Left lung (tissue), 10 donors: ENCODE data around the gene CCDC154. TPM values are rescaled to one million over a fixed set of nuclear protein-coding genes. Genes with fewer than 3 reads are reported as not detected.
A peak's percentile ranks its signal among the peaks of the same experiment; 100 is the strongest.

Experiments used
- ATAC-seq: fragments of 200-7000 bp; cut with Tn5 transposase; one replicate; pipeline ENCODE4 v1.9.1; 2020; ENCODE audit warnings: moderate library complexity
- DNase-seq, 4 donors: peaks; one replicate each; pipeline ENCODE4 v3.0.0-alpha.2; 2013 to 2020
- H3K27ac ChIP-seq, 2 donors: fragments of 200-600 bp; sonication (generic) in 1 of 2; one replicate each; pipeline versions ENCODE4 v1.5.0 to v1.8.0; 2020 to 2021
- H3K27me3 ChIP-seq, 2 donors: fragments of 200-600 bp; sonication (generic) in 1 of 2; one replicate each; pipeline versions ENCODE4 v1.5.0 to v1.8.0; 2020 to 2021
- H3K36me3 ChIP-seq, 2 donors: fragments of 200-600 bp; sonication (generic) in 1 of 2; one replicate each; pipeline versions ENCODE4 v1.5.0 to v1.8.0; 2020 to 2021
- H3K4me1 ChIP-seq, 2 donors: fragments of 200-600 bp; one replicate each; pipeline ENCODE4 v1.8.0; 2021
- H3K4me3 ChIP-seq, 2 donors: fragments of 200-600 bp; sonication (generic) in 1 of 2; one replicate each; pipeline versions ENCODE4 v1.5.0 to v1.8.0; 2020 to 2021; ENCODE audit warnings: mild to moderate bottlenecking in 1 of 2
- H3K9me3 ChIP-seq, 2 donors: fragments of 200-600 bp; sonication (generic) in 1 of 2; one replicate each; pipeline versions ENCODE4 v1.5.0 to v1.8.0; 2020 to 2021
- intact Hi-C, 2 donors: fragments of 100-400 bp; cut with DNase I; formaldehyde crosslinking; loops; one replicate each; pipeline versions ENCODE4 v1.11.2 to v1.14.2; 2022
- polyA plus RNA-seq, 6 donors: library from polyadenylated mRNA; unstranded; fragments of 120-200 nt; gene quantifications; one replicate each; pipeline ENCODE4 v1.2.1, GENCODE V29; 2013; ENCODE audit not compliant: insufficient read length in 6 of 6
- total RNA-seq, 2 donors: library from RNA; stranded (reverse); fragmentation: NEBNext Ultra II Directional; extraction: Animal tissue kit (Norgen Biotek cat#: 25700); gene quantifications; one replicate each; pipeline ENCODE4 v1.2.1, GENCODE V29; 2021
- TF ChIP-seq, protein P1 (sequence below), 2 donors: fragments of 200-600 bp; sonication (generic) in 1 of 2; IDR thresholded peaks; one replicate each; pipeline versions ENCODE4 v1.5.0 to v1.8.0; 2021; ENCODE audit warnings: antibody characterized with exemption in 2 of 2
- donor health status: DM: no; HTN: yes; CAD: no.
- donor health status: DM: no; HTN: no; CAD: no.

Gene CCDC154
- total and polyA plus RNA-seq, 8 donors: 1.5 to 11.8 (median 7.1) TPM

DNA sequence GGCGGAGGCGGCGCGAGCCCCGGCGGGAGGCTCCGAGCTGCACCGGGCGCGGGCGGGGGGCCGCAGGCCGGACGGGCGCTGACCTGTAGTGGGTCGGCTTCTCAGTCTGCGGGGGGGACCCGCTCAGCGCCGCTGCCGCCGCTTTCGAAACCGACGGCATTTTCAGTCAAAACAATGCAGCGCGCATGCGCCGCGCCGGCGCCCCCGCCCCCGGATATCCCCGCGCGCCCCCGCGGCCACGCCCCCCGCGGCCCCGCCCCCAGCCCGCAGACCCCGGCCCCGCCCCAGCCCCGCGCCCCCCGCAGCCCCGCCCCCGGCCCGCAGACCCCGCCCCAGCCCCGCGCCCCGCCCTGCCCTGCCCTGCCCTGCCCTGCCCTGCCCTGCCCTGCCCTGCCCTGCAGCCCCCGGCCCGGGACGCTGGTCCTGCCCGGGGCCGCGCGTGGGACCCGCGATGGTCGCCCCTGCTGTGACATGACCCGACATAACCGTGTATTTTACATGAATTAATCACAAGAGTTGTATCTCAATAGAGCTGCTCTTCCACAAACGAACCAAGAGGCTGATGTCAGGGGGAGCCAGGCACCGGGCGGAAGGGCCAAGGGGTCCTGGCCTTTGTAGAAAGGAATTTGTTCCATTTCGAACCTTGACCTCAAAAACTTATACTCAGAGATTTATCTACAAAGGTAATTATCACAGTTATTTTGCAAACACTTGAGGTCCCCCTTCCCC, 29.7 kb downstream of the CCDC154 start, which contains the start of gene UNKL:
Gene UNKL, minus strand, starts transcription at position 173 of the 729 bp plus-strand sequence. Its CDS starts 13 bp downstream, at position 160.
- peak; percentile 72 for ATAC-seq
- DNase-seq: peak; percentile 61 to 94 (median 82)
- intact Hi-C loops: no loop called here

DNA sequence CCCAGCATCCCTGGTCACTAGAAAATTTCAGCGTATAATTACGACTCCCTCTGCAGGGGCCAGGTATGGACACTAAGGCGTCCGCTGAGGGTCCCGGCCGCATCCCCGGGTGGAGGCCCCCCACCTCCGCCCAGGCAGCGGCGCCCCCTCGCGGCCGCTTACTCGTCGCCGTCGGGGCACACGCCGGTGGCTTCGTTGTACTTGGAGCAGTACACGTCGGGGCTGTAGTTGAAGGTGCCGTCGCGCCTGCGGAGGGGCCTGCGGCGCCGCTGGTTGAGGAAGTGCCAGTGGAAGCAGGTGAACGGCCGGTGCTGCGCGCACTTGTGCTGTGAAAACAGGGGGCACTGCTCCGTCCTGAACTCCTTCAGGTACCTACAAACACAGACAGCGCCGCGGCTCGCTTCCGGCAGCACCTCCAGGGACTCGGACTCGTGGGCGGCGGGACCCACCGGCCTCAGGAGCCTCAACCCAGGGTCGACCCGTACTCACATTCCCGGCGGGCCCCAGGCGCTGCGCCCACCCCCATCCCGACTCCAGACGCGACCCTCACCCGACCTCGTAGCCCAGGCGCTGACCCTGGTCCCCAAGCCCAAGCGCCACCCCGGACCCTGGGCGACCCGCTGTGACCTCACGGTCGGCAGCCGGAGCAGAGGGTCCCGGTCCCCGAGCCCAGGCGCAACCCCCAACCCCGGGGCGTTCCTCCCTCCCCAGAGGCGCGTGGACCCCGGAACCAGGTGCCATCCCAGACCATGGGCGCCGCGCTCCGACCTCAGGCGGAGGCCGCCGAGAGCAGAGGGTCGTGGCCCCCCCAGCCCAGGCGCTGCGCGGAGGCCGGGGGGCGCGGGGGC, 30.4 kb downstream of the CCDC154 start:
- DNase-seq (peak in 3 of 4 donors; percentile 47 to 92 (median 59)), ATAC-seq (peak; percentile 72)
- peak overlapping the region; percentile 69 to 82 for H3K4me3 ChIP-seq
- TF ChIP-seq, protein P1, sequence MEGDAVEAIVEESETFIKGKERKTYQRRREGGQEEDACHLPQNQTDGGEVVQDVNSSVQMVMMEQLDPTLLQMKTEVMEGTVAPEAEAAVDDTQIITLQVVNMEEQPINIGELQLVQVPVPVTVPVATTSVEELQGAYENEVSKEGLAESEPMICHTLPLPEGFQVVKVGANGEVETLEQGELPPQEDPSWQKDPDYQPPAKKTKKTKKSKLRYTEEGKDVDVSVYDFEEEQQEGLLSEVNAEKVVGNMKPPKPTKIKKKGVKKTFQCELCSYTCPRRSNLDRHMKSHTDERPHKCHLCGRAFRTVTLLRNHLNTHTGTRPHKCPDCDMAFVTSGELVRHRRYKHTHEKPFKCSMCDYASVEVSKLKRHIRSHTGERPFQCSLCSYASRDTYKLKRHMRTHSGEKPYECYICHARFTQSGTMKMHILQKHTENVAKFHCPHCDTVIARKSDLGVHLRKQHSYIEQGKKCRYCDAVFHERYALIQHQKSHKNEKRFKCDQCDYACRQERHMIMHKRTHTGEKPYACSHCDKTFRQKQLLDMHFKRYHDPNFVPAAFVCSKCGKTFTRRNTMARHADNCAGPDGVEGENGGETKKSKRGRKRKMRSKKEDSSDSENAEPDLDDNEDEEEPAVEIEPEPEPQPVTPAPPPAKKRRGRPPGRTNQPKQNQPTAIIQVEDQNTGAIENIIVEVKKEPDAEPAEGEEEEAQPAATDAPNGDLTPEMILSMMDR (IDR thresholded peaks at IDR 0.05): peak; percentile 58 to 63
- H3K9me3 ChIP-seq: no peaks in the 10 kb centered on the region
- H3K27ac ChIP-seq: peak overlapping the region; percentile 80 to 89
- peaks cover 5 to 31% of the 10 kb centered on the region in 2 donors for H3K4me1 ChIP-seq
- peaks cover 0 to 11% of the 10 kb centered on the region in 2 donors for H3K36me3 ChIP-seq
- intact Hi-C loops: no loop called here
- no peaks in the 10 kb centered on the region for H3K27me3 ChIP-seq

More for the DNA sequence above, 29.7 kb downstream of the CCDC154 start, which contains the start of gene UNKL:
- peak within 1 kb of the TSS; percentile 69 to 82 for H3K4me3 ChIP-seq
- H3K9me3 ChIP-seq: no peaks in the 10 kb centered on the region
- peaks cover 8 to 37% of the 10 kb centered on the region in 2 donors for H3K4me1 ChIP-seq
- TF ChIP-seq, protein P1 (IDR thresholded peaks at IDR 0.05): no peak
- peak within 1 kb of the TSS; percentile 80 to 89 for H3K27ac ChIP-seq
- peaks cover 0 to 11% of the 10 kb centered on the region in 2 donors for H3K36me3 ChIP-seq
- H3K27me3 ChIP-seq: no peaks in the 10 kb centered on the region

DNA sequence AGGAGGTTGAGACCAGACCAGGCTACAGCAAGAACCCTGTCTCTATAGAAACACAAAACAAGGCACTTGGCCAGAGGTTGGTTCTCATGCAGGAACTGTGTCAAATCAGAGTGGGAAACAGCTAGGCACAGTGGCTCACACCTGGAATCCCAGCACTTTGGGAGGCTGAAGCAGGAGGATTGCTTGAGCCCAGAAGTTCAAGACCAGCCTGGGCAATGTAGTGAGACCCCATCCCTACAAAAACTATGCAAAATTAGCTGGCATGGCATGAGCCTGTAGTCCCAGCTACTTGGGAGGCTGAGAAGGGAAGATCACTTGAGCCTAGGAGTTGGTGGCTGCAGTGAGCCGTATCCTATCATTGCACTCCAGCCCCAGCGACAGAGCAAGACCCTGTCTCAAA, 31.5 kb downstream of the CCDC154 start:
- Histone ChIP-seq H3K27ac (no peak overlapping the region), H3K4me1 (peaks cover 5 to 32% of the 10 kb centered on the region in 2 donors), H3K9me3 (no peaks in the 10 kb centered on the region), H3K27me3 (no peaks in the 10 kb centered on the region), H3K36me3 (peaks cover 0 to 8% of the 10 kb centered on the region in 2 donors), H3K4me3 (no peak overlapping the region)
- DNase-seq (no peak), ATAC-seq (no peak)
- intact Hi-C loops: no loop called here
- TF ChIP-seq, protein P1 (IDR thresholded peaks at IDR 0.05): no peak

DNA sequence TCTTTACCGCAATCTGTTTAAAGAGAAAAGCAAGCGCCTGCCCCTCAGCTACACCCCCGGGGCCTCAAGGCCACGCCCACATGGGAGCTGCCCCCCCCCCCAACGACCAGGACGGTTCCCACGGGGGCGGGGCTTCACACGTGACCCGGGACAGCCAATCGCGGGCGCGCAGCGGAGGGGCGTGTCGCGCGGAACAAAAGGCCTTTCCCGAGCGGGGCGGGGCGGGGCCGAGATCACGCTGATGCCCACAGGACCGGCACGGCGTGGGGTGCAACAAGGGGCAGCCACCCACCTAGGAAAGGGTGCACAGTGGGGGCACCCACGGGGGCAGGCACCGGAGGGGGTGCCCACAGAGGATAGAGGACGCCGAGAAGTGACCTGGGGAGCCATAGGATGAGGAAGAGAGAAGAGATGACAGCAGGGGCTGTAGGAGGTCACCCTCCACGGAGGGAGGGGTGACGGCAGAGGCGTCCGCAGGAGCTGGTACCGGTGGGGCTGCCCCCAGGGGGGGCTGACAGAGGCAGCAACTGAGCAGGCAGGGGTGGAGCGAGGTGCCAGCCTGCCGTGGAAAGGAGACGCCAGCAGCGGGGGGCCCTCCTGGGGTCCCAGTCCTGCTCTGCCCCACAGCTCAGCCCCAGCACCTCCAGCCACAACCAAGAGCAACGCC, 36.1 kb downstream of the CCDC154 start:
- H3K27me3 ChIP-seq: no peaks in the 10 kb centered on the region
- DNase-seq (peak; percentile 85 to 97 (median 92)), ATAC-seq (peak; percentile 99)
- H3K4me3 ChIP-seq: peak overlapping the region; percentile 42 to 48
- H3K9me3 ChIP-seq: no peaks in the 10 kb centered on the region
- H3K4me1 ChIP-seq: peaks cover 0 to 22% of the 10 kb centered on the region in 2 donors
- peaks cover 0 to 26% of the 10 kb centered on the region in 2 donors for H3K36me3 ChIP-seq
- TF ChIP-seq, protein P1 (IDR thresholded peaks at IDR 0.05): no peak
- peak overlapping the region in 1 of 2 donors; percentile 45 for H3K27ac ChIP-seq
- intact Hi-C loops: no loop called here
